ENCODE data around the gene GOLGA1.
A peak's percentile ranks its signal among the peaks of the same experiment; 100 is the strongest.

The GOLGA1 gene, protein sequence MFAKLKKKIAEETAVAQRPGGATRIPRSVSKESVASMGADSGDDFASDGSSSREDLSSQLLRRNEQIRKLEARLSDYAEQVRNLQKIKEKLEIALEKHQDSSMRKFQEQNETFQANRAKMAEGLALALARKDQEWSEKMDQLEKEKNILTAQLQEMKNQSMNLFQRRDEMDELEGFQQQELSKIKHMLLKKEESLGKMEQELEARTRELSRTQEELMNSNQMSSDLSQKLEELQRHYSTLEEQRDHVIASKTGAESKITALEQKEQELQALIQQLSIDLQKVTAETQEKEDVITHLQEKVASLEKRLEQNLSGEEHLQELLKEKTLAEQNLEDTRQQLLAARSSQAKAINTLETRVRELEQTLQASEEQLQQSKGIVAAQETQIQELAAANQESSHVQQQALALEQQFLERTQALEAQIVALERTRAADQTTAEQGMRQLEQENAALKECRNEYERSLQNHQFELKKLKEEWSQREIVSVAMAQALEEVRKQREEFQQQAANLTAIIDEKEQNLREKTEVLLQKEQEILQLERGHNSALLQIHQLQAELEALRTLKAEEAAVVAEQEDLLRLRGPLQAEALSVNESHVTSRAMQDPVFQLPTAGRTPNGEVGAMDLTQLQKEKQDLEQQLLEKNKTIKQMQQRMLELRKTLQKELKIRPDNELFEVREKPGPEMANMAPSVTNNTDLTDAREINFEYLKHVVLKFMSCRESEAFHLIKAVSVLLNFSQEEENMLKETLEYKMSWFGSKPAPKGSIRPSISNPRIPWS

DNA sequence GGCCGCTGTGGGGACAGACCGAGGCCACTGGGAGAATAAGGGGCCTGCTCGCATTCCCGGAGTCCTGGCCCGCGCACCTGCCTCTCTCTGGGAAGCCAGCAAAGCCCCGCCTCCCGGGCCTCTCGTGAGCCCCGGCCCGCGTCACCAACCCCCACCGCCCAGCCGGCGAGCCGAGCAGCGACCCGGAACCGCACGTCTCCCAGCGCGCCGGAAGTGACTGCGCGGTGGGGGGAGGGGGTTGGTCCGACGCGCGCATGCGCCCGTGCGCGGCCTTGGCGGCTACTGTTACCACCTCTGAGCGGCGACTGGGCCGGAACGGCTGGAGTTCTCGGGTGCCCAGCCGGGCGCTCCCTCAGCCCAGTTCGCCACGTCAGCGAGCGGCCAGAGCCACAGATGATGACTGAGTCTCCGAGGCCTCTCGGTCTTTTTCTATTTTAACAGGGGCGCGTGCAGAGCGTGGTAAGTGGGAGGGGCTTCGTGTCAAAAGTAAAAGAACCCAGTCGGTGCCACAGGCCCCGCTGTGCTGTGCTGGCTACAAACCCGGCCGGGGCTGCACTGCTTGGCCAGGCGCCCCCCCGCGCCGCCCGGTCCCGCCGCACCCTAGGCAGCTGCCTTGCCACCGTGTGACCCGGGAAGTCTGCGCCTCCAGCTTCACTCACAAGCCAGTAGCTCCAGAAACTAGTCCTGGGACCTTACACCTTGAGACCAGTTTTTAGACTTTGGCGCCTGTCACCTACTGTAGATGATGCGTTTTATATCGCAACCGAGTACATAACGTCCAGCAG lies at the start of gene GOLGA1:
Gene GOLGA1, minus strand, starts transcription at position 190 of the 785 bp plus-strand sequence. CDS start 2,372 bp downstream, outside the sequence.
- TF ChIP-seq, protein P1, sequence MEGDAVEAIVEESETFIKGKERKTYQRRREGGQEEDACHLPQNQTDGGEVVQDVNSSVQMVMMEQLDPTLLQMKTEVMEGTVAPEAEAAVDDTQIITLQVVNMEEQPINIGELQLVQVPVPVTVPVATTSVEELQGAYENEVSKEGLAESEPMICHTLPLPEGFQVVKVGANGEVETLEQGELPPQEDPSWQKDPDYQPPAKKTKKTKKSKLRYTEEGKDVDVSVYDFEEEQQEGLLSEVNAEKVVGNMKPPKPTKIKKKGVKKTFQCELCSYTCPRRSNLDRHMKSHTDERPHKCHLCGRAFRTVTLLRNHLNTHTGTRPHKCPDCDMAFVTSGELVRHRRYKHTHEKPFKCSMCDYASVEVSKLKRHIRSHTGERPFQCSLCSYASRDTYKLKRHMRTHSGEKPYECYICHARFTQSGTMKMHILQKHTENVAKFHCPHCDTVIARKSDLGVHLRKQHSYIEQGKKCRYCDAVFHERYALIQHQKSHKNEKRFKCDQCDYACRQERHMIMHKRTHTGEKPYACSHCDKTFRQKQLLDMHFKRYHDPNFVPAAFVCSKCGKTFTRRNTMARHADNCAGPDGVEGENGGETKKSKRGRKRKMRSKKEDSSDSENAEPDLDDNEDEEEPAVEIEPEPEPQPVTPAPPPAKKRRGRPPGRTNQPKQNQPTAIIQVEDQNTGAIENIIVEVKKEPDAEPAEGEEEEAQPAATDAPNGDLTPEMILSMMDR (IDR thresholded peaks at IDR 0.05; ENCODE audit: low read depth, low read length) = no peak
- peak; percentile 87 for DNase-seq (ENCODE audit: extremely low read depth, low read depth)

DNA sequence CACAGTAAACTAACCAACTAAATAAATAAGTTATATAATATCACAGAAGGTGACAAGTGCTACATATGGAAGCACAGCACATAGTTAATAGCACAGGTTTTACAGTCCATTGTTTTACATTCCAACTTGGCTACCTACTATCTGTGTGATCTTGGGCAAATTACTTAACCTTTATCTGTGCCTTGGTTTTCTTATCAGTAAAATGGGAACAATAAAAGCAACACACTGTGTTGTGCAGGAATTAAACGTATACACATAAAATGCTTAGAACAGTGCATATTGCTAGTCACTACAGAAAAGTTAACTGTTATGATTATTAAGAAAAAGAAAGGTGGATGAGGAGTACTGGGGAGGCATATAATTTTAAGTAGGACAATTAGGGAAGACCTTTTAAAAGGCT lies 42.8 kb upstream of the GOLGA1 start:
- DNase-seq (ENCODE audit: extremely low read depth, low read depth) = no peak

DNA sequence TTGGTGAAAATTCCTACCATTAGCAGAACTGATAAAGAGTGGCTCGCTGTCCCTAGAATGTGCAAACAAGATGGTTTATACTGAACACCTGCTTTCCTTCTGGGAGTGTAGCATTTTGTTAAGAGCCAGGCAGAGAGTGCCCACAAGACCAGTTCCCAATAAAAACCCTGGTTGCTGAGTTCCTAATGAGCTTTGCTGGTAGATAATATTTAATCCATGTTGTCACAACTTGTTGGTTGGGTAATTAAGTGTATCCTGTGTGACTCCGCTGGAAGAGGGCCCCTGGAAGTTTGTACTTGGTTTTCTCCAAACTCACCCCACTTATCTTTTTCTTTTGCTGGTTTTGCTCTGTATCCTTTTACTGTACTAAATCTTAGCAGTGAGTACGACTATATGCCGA lies 39.5 kb upstream of the GOLGA1 start:
- DNase-seq (ENCODE audit: extremely low read depth, low read depth) = no peak
- TF ChIP-seq, protein P1 (IDR thresholded peaks at IDR 0.05; ENCODE audit: low read depth, low read length) = no peak

More for the DNA sequence above, 42.8 kb upstream of the GOLGA1 start:
- TF ChIP-seq, protein P1 (IDR thresholded peaks at IDR 0.05; ENCODE audit: low read depth, low read length) = no peak

DNA sequence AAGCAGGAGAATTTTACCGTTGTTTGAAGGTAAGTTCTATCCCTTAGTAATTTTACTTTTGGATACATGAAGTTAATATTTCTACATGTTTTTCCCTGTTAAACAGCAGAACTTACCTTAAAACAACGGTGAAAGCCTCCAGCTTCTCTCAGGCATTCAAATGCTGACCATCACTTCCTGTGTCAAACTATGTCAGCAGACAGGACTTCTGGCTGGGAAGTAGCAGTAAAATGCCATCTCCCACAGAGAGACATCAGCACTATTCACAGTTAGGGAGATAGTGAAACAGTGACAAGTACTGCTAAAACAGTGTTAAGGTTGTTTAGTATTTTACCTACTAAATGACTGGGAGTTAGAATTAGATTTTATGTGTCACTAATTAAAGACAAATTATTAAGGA lies 34.2 kb upstream of the GOLGA1 start:
- TF ChIP-seq, protein P1 (IDR thresholded peaks at IDR 0.05; ENCODE audit: low read depth, low read length) = no peak
- DNase-seq (ENCODE audit: extremely low read depth, low read depth) = no peak

DNA sequence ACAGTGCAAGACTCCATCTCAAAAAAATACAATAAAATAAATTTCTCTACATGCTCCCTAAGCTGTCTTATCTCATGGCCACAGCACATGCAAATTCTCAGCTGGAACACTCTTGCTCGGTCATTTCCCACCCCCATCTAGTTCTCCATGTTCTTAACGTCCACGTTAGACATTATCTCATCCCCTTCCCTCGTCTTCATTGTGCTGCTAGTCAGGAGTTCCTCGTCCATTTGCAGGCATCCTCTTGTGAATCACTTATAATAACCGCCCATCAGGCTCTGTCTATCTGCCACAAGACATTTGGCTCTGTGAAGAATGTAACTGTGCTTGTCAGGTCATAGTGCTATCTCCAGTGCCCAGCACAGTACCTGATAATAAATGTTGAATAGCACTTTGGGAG lies 32.9 kb upstream of the GOLGA1 start:
- no peak for DNase-seq (ENCODE audit: extremely low read depth, low read depth)
- TF ChIP-seq, protein P1 (IDR thresholded peaks at IDR 0.05; ENCODE audit: low read depth, low read length) = no peak

DNA sequence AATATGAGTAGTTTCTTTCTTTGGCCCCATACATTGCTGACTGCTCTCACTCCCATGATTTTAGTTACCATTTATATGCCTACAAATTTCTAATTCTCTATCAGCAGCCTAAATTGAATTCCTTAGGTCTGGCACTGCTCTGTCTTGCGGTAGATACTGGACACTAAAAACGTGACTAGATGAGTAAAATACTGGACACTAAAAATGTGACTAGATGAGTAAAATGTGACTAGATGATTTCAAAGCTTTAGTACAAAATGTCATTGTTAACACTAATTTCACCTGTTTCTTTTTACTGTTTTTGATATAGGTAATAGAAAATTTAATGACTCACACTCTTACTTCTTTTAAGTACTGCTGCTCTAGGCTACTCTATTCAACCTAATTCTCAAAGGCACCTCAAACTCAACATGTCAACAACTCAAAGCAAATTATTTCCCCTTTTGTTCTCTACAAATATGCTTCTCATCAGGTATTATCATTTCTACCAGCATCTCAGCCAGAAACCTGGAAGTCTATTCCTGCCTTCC lies 31.4 kb upstream of the GOLGA1 start:
- no peak for DNase-seq (ENCODE audit: extremely low read depth, low read depth)
- TF ChIP-seq, protein P1 (IDR thresholded peaks at IDR 0.05; ENCODE audit: low read depth, low read length) = no peak

All from AG09319 (cell line).